Left renal pelvis (tissue), 4 donors: ENCODE data around the gene HYI. TPM values are rescaled to one million over a fixed set of nuclear protein-coding genes. Genes with fewer than 3 reads are reported as not detected.
"Not testable (repeated sequence)": the region's sequence is repeated elsewhere in the genome, so short reads cannot be mapped to it uniquely, and the experiment has no call there.

Source experiments
- DNase-seq, 4 donors: peaks; one replicate each; pipeline ENCODE4 v3.0.0-alpha.2; 2013; ENCODE audit warnings: low read depth in 4 of 4, low spot score in 3 of 4
- polyA plus RNA-seq, 4 donors: library from polyadenylated mRNA; unstranded; fragments of 120-200 nt; gene quantifications; one replicate each; pipeline ENCODE4 v1.2.1, GENCODE V29; 2013; ENCODE audit not compliant: insufficient read length in 4 of 4

Gene HYI, protein sequence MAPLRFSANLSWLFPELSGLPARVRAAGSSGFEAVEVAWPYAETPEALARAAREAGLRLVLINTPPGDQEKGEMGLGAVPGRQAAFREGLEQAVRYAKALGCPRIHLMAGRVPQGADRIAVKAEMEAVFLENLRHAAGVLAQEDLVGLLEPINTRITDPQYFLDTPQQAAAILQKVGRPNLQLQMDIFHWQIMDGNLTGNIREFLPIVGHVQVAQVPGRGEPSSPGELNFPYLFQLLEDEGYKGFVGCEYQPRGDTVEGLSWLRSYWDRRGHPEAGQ
- 10 to 100 TPM; 32.7 to 54.1 (median 38.6) TPM for polyA plus RNA-seq

DNA sequence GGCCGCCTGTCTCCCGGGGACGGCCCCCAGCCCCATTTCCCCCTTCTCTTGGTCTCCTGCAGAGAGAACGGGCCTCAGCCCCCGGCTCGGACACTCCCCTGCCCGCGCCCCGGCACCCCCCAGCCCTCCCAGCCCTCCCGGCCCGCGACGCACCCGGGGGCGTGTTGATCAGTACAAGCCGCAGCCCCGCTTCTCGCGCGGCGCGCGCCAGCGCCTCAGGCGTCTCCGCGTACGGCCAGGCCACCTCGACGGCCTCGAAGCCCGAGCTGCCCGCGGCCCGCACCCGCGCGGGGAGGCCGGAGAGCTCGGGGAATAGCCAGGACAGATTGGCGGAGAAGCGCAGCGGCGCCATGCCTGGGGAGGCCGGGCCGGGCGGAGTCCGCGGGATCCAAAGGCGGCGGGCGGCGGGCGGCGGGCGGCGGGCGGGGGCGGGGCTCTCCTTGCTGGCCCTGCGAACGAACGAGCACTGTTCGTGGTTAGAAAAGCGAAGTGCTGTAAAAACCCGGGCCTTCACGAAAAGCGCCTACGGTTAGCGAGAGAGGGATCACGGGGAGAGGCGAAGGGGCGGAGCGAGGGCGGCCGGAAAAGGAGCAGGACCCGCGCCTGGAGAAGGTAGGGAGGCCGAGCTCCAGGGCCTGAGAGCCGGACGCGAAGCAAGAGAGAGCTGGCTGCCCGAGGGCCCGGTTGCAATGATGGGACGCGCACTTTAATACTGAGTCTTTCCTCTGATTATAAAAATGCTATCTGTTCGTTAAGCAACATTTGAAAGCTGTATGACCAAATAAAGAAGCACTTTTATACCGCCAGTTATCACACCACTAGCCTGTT, at the start of gene HYI:
TSS of gene HYI (minus strand) at position 490 of the 828 bp plus-strand sequence. CDS start at position 352, 138 bp downstream.
- peak; percentile 54 to 76 (median 68) for DNase-seq

GRCh38 chr1:43501806-43502205, 48.1 kb upstream of the HYI start:
- not testable (repeated sequence) for DNase-seq

GRCh38 chr1:43499898-43500297, 46.2 kb upstream of the HYI start:
- no peak for DNase-seq

GRCh38 chr1:43495204-43495603, 41.5 kb upstream of the HYI start:
- DNase-seq: no peak

- no peak for DNase-seq
Measured at GRCh38 chr1:43493661-43494450, 40.1 kb upstream of the HYI start.

DNA sequence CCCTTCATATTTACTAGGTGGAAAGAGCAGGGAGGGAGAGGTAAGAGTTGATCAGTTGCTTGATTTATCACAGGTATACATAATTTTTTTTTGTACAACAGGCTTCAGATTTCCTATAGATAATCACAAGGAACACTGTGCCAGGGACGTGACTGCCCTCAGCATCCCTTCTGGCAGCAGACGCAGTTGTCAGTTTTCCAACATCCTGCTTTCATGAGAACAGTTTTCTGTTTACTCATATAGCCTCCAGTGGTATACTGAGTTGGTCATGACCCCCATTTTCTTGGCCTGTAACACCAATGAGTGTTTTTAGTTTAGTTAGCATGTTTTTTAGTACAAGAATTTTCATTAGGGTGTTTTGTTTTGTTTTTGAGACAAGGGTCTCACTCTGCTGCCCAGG, 39.1 kb upstream of the HYI start:
- no peak for DNase-seq

DNA sequence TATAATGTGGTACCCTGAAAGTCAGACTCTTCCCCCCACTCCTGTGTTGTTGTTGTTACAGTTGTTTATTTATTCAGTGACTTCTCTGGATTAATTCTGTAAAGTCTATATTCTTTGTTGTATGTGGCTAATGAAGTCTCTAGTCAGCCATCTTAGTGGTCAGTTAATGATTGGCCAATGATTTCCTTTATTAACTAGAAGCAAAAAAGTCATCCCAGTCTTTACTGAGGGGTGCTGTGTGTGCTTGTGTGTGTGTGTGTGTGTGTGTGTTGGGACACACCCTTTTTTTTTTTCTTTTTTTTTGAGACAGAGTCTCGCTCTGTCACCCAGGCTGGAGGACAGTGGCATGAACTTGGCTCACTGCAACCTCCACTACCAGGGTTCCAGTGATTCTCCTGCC, 37.3 kb upstream of the HYI start:
- no peak for DNase-seq

GRCh38 chr1:43488165-43488564, 34.4 kb upstream of the HYI start:
- DNase-seq: no peak

DNA sequence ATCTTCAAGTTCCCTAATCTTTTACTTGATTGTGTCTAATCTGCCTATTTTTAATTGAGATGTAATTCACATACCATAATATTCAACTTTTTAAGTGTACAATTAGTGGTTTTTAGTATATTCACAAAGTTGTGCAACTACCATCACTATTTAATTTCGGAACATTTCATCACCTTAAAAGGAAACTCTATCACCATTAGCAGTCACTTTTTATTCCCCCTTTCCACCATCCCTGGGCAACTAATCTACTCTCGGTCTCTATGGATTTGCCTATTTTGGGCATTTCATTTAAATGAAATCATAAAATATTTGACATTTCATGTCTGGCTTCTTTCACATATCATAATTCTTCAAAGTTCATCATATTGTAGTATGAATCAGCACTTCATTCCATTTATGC, 30.6 kb upstream of the HYI start:
- no peak for DNase-seq

DNA sequence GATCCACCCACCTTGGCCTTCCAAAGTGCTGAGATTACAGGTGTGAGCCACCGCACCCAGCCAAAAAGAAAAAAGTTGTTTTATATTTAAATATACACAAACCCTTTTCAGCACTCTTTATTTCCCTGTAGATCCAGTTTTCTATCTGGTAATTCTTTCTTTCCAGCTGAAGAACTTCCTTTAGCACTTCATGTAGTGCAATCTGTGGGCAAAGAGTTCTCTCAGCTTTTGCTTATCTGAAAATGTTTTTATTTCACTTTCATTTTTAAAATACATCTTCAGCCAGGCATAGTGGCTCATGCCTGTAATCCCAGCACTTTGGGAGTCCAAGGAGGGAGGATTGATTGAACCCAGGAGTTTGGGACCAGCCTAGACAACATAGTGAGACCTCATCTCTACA, 28.5 kb upstream of the HYI start:
- DNase-seq: no peak

GRCh38 chr1:43481491-43481890, 27.8 kb upstream of the HYI start:
- DNase-seq: peak in 3 of 4 donors; percentile 7 to 12 (median 7)

DNA sequence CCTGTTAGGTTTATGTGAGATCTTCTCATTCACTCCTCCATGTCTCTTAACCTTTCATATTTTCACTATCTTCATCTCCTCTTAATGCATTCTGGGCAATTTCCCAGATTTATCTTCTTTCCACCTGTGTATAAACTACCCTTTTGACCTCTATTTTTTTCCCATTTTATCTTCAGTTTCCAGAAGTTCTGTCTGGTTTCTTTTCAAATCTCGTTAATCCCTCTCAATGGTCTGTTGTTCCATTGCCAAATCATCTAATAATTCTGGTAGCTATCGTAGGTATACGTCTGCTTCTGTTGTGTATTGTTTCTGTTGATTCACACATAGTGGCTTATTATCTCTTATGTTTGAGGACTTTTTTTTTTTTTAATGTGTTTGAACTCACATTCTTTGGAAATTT, 25.7 kb upstream of the HYI start:
- DNase-seq: no peak

DNA sequence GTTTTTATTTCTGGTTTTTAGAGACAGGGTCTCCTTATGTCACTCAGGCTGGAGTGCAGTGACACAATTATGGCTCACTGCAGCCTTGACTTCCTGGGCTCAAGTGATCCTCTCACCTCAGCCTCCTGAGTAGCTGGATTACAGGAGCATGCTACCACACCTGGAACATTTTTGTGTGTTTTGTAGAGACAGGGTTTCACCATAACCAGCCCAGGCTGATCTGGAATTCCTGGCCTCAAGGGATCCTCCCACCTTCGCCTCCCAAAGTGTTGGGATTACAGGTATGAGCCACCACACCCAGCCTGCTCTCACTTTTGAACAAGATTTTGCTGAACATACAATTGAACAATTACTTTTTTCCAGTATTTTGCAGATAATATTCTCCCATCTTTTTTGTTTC, 24.0 kb upstream of the HYI start:
- DNase-seq: no peak

GRCh38 chr1:43475611-43476401, 22.1 kb upstream of the HYI start:
- not testable (repeated sequence) for DNase-seq

- no peak for DNase-seq
Measured at GRCh38 chr1:43473463-43473862, 19.7 kb upstream of the HYI start.

GRCh38 chr1:43472463-43473151, 18.9 kb upstream of the HYI start:
- DNase-seq: not testable (repeated sequence)

GRCh38 chr1:43472087-43472462, 18.3 kb upstream of the HYI start:
- no peak for DNase-seq

GRCh38 chr1:43469932-43470331, 16.2 kb upstream of the HYI start:
- no peak for DNase-seq

DNA sequence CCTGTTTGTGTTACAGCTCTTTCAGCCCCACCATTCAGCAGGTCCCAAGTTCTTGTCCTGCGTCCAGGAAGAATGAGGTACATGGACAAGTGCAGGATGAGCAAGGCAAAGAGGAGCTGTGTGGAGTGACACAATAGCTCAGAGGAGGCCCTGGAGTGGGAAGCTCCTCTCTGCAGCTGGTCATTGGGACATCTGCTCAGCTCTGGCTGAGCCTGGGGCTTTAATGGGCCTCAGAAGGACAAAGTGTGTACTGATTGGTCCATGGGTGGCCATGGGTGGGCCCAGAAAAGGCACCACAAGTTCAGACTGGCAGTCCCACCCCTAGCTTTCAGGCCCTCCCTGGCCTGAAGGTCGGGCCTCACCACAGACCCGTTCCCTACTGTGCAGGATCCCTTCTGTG, 14.7 kb upstream of the HYI start:
- no peak for DNase-seq

GRCh38 chr1:43466403-43466802, 12.7 kb upstream of the HYI start:
- DNase-seq: no peak
